MM.1S (cell line): ENCODE data around the gene SLU7.

ENCODE experiments used
- DNase-seq: peaks from one replicate; pipeline ENCODE4 v3.0.0-alpha.2; 2015
- H2AFZ ChIP-seq: fragments of 300-600 bp; sonication (generic); 2 replicates; pipeline ENCODE4 v1.6.0; 2016; ENCODE audit warnings: antibody characterized with exemption, low read length
- H3F3A ChIP-seq: fragments of 300-600 bp; sonication (generic); 2 replicates; pipeline ENCODE4 v1.6.1; 2016; ENCODE audit warnings: mild to moderate bottlenecking, antibody characterized with exemption, low read length, moderate library complexity, mixed read lengths; ENCODE audit not compliant: insufficient read depth
- H3K27ac ChIP-seq: fragments of 300-600 bp; sonication (generic); 2 replicates; pipeline ENCODE4 v1.5.1; 2016; ENCODE audit warnings: mild to moderate bottlenecking, low read length
- H3K27me3 ChIP-seq: fragments of 300-600 bp; sonication (generic); replicated peaks from 2 replicates; pipeline ENCODE4 v1.6.0; 2016; ENCODE audit warnings: low read length; ENCODE audit not compliant: insufficient read depth
- H3K36me3 ChIP-seq: fragments of 300-600 bp; sonication (generic); replicated peaks from 2 replicates; pipeline ENCODE4 v1.6.1; 2016; ENCODE audit warnings: mild to moderate bottlenecking, low read length, mixed read lengths; ENCODE audit not compliant: insufficient read depth
- H3K4me1 ChIP-seq: fragments of 300-600 bp; sonication (generic); 2 replicates; pipeline ENCODE4 v1.6.1; 2016; ENCODE audit warnings: low read length, mixed read lengths
- H3K4me2 ChIP-seq: fragments of 300-600 bp; sonication (generic); 2 replicates; pipeline ENCODE4 v1.6.0; 2016; ENCODE audit warnings: low read depth, low read length
- H3K4me3 ChIP-seq: fragments of 300-600 bp; sonication (generic); 2 replicates; pipeline ENCODE4 v1.5.1; 2016; ENCODE audit warnings: low read length, mixed read lengths
- H3K79me2 ChIP-seq: fragments of 300-600 bp; sonication (generic); 2 replicates; pipeline ENCODE4 v1.6.1; 2016; ENCODE audit warnings: mixed run types, low read length, mixed read lengths
- H3K9ac ChIP-seq: fragments of 300-600 bp; sonication (generic); 2 replicates; pipeline ENCODE4 v1.6.1; 2016; ENCODE audit warnings: low read length, mixed read lengths
- H3K9me2 ChIP-seq: fragments of 300-600 bp; sonication (generic); replicated peaks from 2 replicates; pipeline ENCODE4 v1.6.1; 2016; ENCODE audit warnings: mild to moderate bottlenecking, low read length, mixed read lengths; ENCODE audit not compliant: insufficient read depth
- H3K9me3 ChIP-seq: fragments of 300-600 bp; sonication (generic); replicated peaks from 2 replicates; pipeline ENCODE4 v1.6.1; 2016; ENCODE audit warnings: mild to moderate bottlenecking, low read length, mixed read lengths; ENCODE audit not compliant: insufficient read depth
- H4K20me1 ChIP-seq: fragments of 300-600 bp; sonication (generic); 2 replicates; pipeline ENCODE4 v1.6.1; 2016; ENCODE audit warnings: mild to moderate bottlenecking, low read length, moderate library complexity, mixed read lengths; ENCODE audit not compliant: insufficient read depth
- EZH2 ChIP-seq: fragments of 300-600 bp; sonication (generic); optimal IDR thresholded peaks from 2 replicates; pipeline ENCODE3; 2017; ENCODE audit warnings: low read depth, mild to moderate bottlenecking, antibody characterized with exemption, low read length, mixed read lengths
- EZH2phosphoT487 ChIP-seq: fragments of 300-600 bp; sonication (generic); IDR thresholded peaks from 2 replicates; pipeline ENCODE4 v1.6.1; 2018; ENCODE audit warnings: antibody characterized with exemption, low read length
- TF ChIP-seq, protein P1 (sequence below): fragments of 300-600 bp; sonication (generic); IDR thresholded peaks from 2 replicates; pipeline ENCODE4 v1.5.1; 2016; ENCODE audit warnings: antibody characterized with exemption, low read length, mixed read lengths

The SLU7 gene

GRCh38 chr5:160457252-160457651 is 38.4 kb upstream of the SLU7 start:
- Histone ChIP-seq H3K4me1 (peaks cover 5% of the 10 kb centered on the region; the same call in 1 of the 2 replicates), H3K4me2 (no peak overlapping the region), H3F3A (no peaks in the 10 kb centered on the region), H3K27me3 (no peaks in the 10 kb centered on the region), H4K20me1 (no peaks in the 10 kb centered on the region), H3K9me2 (no peaks in the 10 kb centered on the region), H3K9me3 (no peaks in the 10 kb centered on the region), H3K9ac (no peak overlapping the region), H2AFZ (no peak overlapping the region), H3K4me3 (no peak overlapping the region), H3K27ac (no peak overlapping the region), H3K36me3 (no peaks in the 10 kb centered on the region), H3K79me2 (no peaks in the 10 kb centered on the region)
- DNase-seq: no peak
- TF ChIP-seq EZH2phosphoT487 (no peak), EZH2 (no peak)
- TF ChIP-seq, protein P1, sequence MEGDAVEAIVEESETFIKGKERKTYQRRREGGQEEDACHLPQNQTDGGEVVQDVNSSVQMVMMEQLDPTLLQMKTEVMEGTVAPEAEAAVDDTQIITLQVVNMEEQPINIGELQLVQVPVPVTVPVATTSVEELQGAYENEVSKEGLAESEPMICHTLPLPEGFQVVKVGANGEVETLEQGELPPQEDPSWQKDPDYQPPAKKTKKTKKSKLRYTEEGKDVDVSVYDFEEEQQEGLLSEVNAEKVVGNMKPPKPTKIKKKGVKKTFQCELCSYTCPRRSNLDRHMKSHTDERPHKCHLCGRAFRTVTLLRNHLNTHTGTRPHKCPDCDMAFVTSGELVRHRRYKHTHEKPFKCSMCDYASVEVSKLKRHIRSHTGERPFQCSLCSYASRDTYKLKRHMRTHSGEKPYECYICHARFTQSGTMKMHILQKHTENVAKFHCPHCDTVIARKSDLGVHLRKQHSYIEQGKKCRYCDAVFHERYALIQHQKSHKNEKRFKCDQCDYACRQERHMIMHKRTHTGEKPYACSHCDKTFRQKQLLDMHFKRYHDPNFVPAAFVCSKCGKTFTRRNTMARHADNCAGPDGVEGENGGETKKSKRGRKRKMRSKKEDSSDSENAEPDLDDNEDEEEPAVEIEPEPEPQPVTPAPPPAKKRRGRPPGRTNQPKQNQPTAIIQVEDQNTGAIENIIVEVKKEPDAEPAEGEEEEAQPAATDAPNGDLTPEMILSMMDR: no peak

- Histone ChIP-seq H3K9me3 (no peaks in the 10 kb centered on the region), H3K9ac (no peak overlapping the region), H3K4me1 (peaks cover 6% of the 10 kb centered on the region; the same call in 1 of the 2 replicates), H3F3A (no peaks in the 10 kb centered on the region), H3K79me2 (no peaks in the 10 kb centered on the region), H3K9me2 (no peaks in the 10 kb centered on the region), H3K27ac (no peak overlapping the region), H3K36me3 (no peaks in the 10 kb centered on the region), H2AFZ (no peak overlapping the region), H3K4me3 (no peak overlapping the region), H3K27me3 (no peaks in the 10 kb centered on the region), H4K20me1 (no peaks in the 10 kb centered on the region), H3K4me2 (no peak overlapping the region)
- TF ChIP-seq EZH2: no peak
- DNase-seq: no peak
These were observed 37.7 kb upstream of the SLU7 start for GRCh38 chr5:160456480-160457177.

DNA sequence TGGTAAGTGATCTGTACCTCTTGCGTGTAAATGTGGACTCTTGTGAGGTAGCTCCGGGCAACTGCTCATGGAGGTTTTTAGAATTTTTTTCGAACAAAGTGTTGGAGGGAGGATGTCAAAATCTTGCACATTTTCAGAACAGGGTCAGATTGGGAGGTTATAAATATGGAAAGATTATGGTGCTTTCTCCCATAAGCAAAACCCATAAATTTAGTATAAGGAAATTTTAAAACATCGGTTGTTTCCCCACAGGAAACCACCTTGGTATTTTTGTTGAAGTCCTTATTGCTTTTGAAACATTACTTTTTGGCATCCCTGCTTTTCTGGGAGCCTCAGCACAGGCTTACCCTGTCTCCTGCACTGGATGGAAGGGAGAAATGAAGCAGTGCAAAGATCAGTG is 36.7 kb upstream of the SLU7 start:
- no peak overlapping the region for H2AFZ ChIP-seq
- no peak overlapping the region for H3K9ac ChIP-seq
- H3K4me3 ChIP-seq: no peak overlapping the region
- no peaks in the 10 kb centered on the region for H3K27me3 ChIP-seq
- H3K9me3 ChIP-seq: no peaks in the 10 kb centered on the region
- TF ChIP-seq, protein P1: no peak
- TF ChIP-seq EZH2phosphoT487 (no peak), EZH2 (no peak)
- H3K9me2 ChIP-seq: no peaks in the 10 kb centered on the region
- H3K36me3 ChIP-seq: no peaks in the 10 kb centered on the region
- H3K4me1 ChIP-seq: peaks cover 8% of the 10 kb centered on the region
- H4K20me1 ChIP-seq: no peaks in the 10 kb centered on the region
- H3K79me2 ChIP-seq: no peaks in the 10 kb centered on the region
- no peak overlapping the region for H3K4me2 ChIP-seq
- no peak overlapping the region for H3K27ac ChIP-seq
- H3F3A ChIP-seq: no peaks in the 10 kb centered on the region
- no peak for DNase-seq

DNA sequence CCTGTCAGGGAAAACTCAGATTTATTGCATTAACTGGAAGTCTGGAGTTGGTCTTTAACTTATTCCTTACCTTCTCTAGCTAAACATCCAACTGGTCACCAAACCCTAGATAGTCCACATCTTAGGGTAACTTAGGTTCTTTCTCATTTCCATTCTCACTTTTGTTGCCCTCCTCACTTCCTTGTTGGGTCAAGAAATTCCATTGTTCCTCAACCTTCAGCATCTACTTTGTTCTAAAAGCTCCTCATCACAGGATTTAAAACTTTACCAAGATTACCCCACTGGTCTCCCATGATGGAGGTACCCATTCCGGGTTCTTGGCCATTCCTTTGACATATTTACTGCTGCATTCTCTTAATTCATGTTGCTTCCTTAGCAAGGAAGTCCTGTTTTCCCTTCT is 34.9 kb upstream of the SLU7 start:
- peaks cover 16% of the 10 kb centered on the region for H3K4me1 ChIP-seq
- no peak overlapping the region for H3K4me2 ChIP-seq
- no peaks in the 10 kb centered on the region for H3K36me3 ChIP-seq
- H3K9me3 ChIP-seq: no peaks in the 10 kb centered on the region
- H4K20me1 ChIP-seq: no peaks in the 10 kb centered on the region
- H3K9ac ChIP-seq: no peak overlapping the region
- H3F3A ChIP-seq: no peaks in the 10 kb centered on the region
- no peaks in the 10 kb centered on the region for H3K9me2 ChIP-seq
- DNase-seq: no peak
- no peaks in the 10 kb centered on the region for H3K27me3 ChIP-seq
- TF ChIP-seq EZH2: no peak
- TF ChIP-seq EZH2phosphoT487: no peak
- TF ChIP-seq, protein P1: no peak
- no peaks in the 10 kb centered on the region for H3K79me2 ChIP-seq
- no peak overlapping the region for H3K27ac ChIP-seq
- H3K4me3 ChIP-seq: no peak overlapping the region
- H2AFZ ChIP-seq: no peak overlapping the region
